HG03442 (cell line): ENCODE data around the gene CHRNB4.
"Not testable (repeated sequence)": the region's sequence is repeated elsewhere in the genome, so short reads cannot be mapped to it uniquely, and the experiment has no call there.

Experiments
- ATAC-seq: cut with Tn5 transposase; IDR thresholded peaks from one replicate; pipeline ENCODE4 v1.9.1; 2021; ENCODE audit warnings: mild to moderate bottlenecking, moderate library complexity; ENCODE audit not compliant: unreplicated experiment

CHRNB4 gene

DNA sequence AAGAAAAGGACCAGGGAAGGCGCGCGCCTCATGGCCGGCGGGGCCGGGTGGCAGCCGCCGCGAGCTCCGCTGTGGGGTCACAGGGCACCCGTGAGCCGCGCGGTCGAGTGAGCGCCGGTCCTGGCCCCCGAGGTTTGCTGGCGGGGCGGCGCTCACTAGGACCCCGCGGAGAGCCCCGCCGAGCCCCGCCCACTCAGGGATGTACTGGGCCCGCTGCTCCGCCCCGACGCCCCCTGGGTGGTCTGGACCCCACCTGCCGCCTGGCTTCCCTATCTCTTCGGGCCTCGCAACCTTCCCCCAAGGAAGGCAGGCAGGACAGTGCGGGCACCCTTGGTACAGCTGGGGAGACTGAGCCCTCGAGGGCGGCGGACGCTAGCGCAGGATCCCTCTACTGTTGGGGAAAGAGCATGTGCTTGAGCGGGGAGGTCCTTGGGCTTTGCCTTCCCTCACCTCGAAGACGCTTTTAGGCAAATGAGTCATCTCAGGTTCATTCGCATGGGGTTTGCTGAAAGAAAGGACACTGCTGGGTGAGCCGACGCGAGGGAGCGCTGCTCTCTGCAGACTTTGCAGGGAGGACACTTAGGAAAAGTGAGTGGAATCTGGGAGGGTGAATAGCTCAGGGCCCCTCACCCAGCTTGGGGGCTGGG lies at the start of gene CHRNB4:
Gene CHRNB4, minus strand, starts transcription at position 109 of the 647 bp plus-strand sequence. Its CDS starts 77 bp downstream, at position 32.
- ATAC-seq, result no peak

- no peak for ATAC-seq
Measured at GRCh38 chr15:78689626-78690025, 48.6 kb upstream of the CHRNB4 start.

GRCh38 chr15:78685925-78686324 lies 44.9 kb upstream of the CHRNB4 start:
- no peak for ATAC-seq

DNA sequence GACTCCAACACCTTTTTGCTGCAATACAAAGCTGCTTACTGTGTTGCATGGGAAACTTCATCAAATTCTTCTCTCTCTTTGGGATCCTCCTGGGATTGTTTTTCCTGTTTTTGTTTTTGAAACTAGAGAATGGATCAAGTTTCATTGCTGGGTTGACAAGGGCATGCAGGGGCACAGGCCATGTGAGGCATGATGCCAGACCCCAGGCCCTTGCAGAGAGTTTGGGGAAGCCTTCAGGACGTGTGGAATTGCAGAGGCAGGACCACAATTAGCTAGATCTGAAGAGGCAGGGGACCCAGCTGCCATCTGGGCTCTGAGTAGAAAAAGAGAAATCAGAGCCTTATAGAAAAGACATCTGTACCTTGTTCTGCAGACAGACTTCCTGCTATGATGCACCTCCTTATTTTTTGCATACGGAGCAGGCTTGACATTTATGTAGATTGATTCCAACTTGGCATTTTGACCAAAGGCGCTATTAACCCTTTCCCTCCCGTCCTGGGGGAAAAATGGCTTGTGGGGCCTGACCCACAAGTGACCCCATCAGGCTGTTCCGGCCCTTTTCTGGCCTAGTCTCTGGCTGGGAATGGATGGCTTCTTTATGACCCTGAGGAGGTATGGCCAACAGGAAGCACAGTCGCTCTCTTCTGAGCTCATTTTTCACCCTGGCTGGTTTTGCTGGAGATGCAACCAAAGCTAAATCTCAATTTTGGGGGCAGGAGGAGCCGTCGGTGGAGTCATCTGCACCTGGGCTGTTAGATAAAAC lies 44.3 kb upstream of the CHRNB4 start:
- no peak for ATAC-seq

DNA sequence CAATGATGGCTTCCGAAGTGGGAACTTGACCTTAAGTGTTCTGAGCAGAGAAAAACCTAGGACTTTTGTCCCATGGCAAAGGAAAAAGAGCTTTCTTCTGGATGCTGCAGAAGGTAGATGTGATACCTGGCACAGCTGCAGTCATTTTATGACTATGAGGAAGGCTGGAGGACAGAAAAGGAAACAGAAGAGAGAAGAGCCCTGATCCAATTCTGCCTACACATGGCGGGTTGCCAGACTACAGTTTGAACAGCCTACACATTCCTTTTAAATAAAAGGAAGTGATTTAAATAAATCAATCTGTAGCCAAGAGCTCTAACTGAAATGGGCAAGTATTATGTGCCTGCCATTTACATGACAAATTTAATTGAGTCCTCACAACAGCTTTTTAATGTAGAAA lies 43.6 kb upstream of the CHRNB4 start:
- ATAC-seq, result no peak

GRCh38 chr15:78683599-78683998 lies 42.6 kb upstream of the CHRNB4 start:
- ATAC-seq, result not testable (repeated sequence)

DNA sequence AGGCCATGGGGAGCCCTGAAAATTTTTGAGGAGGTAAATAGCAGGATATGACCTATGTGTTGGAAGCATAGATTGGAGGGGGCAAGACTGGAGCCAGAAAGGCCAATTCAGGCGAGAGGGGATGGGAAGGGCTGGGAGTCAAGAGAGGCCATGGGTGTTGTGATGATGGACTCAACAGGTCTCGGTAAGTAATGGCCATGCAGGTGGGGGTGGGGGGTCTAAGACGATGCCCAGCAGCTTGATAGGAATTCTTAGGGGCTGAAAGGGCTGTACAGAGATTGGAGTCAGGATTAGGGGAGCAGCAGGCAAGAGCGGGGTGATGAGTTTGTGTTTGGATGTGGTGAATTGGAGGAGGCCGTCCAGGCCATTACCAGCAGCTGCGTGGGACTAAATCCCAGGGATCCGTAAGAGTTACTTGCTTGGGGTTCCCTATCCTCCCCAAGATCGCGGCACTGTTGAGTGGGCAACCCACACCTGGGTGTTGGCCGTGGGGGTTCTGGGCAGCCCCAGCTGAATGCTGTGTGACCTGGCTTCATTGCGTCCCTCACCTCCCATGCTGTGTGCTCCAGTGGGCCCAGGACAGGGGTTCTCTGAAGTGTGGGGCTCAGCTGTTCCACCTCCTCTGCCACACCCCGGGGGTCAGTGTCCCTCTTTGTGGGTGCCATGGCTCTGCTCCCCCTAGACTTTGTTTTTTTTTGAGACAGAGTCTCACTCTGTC lies 41.8 kb upstream of the CHRNB4 start:
- no peak for ATAC-seq

DNA sequence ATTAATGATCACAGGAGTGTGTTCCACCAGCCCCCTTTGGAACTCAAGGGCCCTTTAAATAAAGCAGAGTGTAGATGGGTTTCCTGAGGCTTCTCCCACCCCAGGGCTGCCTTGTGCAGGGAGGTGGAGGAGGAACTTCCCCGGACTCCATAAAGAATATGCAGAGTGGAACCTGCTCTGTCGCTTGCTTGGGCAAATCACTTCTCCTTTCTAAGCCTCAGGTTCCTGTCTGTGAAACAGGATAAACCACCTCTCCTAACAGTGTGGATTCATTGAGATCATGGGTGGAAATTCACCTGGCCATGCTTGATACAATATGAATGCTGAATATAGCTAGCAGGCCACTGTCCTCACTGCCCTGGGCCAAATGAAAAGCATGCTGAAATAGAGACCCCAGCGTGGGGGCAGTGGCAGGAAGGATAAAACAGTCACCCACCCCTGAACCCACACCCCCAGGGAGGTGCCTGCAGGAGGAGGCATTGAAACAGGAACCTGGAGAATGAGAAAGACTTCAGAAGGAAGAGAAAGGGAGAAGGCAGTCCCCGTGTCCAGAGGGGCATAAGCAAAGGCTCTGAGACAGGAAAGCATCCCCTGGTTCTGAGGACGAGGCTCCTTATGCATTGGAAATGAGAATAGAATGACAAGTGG lies 41.1 kb upstream of the CHRNB4 start:
- no peak for ATAC-seq

DNA sequence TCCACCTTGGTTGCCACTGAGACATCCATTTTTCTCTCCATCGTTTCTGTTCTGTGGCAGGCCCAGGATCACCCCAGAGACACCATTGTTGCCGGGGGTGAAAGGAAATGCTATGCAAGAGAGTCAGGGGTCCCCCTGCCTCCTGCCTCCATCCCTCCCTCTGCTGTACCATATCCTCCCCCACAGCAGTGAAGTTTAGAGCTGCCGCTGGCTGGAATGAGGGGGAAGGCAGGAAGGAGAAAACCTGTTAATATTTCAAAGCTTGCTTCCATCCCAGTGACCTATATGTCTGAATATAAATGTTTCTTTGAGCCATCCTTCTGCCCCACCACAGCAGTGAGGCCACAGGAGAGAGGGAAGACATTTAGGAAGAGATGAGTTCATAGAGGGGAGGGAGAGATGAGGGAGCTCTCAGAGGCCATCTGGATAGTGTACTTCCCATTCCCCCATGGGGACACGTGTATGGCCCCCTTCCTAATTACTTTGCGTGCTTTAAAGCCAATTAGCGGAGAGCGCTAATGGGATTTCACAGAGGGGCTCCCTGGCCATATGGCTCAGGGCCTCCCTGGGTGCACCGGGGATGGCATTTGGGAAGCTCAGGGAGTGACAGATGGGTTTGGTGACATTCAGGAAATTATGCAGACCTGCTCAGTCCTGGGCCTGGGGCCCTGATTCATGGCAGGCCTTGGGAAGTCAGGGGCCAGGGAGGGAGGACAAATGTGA lies 40.4 kb upstream of the CHRNB4 start:
- no peak for ATAC-seq

GRCh38 chr15:78680431-78681075 lies 39.5 kb upstream of the CHRNB4 start:
- ATAC-seq, result no peak

DNA sequence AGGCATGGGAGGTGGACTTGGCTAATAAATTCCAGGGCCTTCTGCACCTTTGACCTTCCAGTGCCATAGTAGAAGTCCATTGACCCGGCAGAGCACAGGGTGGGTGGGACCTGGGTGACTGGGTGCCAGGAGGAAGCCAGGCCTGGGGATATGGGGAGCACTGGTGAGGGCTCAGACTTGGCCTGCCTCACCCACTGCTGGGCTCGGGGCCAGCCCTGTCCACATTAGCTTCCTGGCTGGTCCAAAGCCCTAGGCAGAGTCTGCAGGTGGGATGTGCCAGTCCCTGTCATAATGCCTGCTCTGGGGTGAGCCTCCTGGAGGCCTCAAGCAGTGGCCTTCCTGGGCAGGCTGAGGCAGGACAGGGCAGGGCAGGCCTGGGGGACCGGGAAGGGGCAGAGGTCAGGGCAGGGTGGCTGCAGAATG lies 38.1 kb upstream of the CHRNB4 start:
- no peak for ATAC-seq

GRCh38 chr15:78676424-78677110 lies 35.6 kb upstream of the CHRNB4 start:
- no peak for ATAC-seq

DNA sequence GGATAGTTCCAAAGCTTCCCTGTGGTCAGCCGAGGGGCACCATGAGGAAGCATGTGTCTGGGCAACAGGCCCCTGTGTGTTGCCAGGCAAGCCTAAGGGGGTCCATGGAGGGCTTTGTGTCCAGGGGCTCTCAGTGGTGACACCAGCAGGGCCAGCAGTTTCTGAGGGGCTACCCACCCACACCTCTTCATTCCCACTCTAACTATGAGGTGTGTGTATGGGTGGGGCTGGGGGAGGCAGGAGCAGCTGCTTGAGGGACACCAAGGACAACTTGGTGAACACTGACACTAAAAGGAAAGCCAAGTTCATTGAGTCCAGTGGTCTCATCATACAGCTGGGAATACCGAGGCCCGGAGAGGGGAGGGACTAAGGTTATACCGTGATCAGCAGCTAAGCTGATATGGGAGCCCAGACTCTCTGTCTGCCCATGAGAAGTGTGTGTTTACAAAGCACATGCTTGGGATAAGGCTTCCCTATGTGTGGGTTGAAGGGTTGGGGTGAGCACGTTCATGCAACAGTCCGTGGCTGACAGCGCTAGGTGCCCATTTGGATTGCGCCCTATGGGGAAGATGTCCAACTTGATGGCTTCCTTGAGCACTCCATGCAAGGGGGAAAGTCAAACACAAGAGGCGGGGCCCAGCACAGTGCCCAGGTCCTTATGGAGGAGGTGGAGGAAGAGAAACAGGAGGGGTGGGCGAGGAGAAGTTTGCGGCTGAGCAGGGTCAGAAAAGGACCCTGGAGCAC lies 34.8 kb upstream of the CHRNB4 start:
- no peak for ATAC-seq

DNA sequence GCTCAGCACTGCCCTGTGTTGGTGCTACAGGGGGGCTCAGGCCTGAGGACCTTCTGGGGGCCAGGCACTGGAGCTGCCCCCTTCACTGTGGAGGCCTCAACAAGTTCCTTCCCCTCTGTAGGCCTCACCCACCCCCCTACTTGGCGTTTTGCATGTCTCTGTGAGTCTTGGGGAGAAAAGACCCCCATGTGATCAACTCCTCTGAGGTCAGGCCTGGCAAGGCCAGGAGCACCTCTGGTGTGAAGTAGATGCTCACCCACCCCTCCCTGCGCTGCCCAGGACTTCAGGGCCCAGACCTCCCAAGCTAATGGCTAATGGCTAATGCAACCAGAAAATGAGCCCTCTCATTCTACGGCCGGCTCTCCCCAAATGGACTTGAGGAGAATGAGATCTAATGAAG lies 34.2 kb upstream of the CHRNB4 start:
- no peak for ATAC-seq

DNA sequence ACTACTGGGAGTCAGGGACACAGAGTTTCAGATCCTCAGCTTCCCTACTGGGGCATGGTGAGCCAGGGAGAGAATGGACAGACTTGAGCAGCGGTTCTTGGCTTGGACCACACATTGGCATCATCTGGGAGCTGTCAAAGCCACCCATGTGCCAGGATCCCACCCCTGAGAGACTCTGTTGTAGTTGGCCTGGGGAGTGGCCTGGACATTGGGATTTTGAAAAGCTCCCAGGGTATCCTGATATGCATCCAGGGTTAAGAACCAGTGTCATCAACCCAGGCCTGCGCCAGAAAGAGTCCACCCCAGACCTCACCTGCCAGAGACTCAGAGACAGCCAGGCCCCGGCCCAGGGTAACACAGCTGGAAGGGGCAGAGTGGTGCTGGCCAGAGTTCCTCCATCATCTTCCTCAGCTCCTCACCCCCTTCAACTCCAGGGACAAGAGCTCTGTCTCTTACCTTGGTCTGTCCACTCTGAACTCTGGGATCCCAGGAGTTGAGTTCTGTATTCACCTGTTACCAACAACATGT lies 33.0 kb upstream of the CHRNB4 start:
- no peak for ATAC-seq

DNA sequence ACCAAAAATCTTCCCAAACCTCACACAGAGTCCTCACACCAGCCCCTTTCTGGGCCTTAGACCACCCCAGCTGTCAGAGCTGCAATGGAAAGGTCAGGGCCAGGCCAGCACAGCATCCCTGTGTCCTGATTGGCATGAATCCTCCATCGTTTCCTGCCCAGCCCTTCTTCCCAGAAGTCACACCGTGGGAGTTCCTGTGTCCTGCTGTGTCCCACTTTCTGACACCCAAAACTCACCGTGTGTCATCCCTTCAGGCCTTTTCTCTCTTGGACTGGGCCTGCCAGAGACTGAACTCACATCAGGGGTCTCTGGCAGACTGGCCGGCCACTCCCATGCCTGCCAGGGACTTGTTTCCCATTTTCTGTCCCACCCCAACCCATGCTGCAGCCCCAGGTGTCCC lies 32.5 kb upstream of the CHRNB4 start:
- ATAC-seq, result no peak

GRCh38 chr15:78672285-78673014 lies 31.4 kb upstream of the CHRNB4 start:
- ATAC-seq, result no peak

GRCh38 chr15:78671626-78672211 lies 30.7 kb upstream of the CHRNB4 start:
- ATAC-seq, result no peak
